GM19035 (cell line): ENCODE results near the gene ACACA.
A peak's percentile ranks its signal among the peaks of the same experiment; 100 is the strongest.
"Not testable (repeated sequence)": the region's sequence is repeated elsewhere in the genome, so short reads cannot be mapped to it uniquely, and the experiment has no call there.

Source experiments
- ATAC-seq: cut with Tn5 transposase; IDR thresholded peaks from one replicate; pipeline ENCODE4 v1.9.1; 2021; ENCODE audit not compliant: unreplicated experiment

The ACACA gene

GRCh38 chr17:37182786-37183465 lies 223.7 kb downstream of the ACACA start:
- ATAC-seq, result no peak

GRCh38 chr17:37180376-37180775 lies 226.3 kb downstream of the ACACA start:
- ATAC-seq, result no peak

- no peak for ATAC-seq
These were observed 226.7 kb downstream of the ACACA start for GRCh38 chr17:37179893-37180292.

- ATAC-seq, result no peak
These were observed 229.3 kb downstream of the ACACA start for GRCh38 chr17:37177254-37177870.

GRCh38 chr17:37176723-37177122 lies 229.9 kb downstream of the ACACA start:
- no peak for ATAC-seq

- ATAC-seq, result no peak
These were observed 232.4 kb downstream of the ACACA start for GRCh38 chr17:37174205-37174604.

GRCh38 chr17:37170881-37171425 lies 235.7 kb downstream of the ACACA start:
- no peak for ATAC-seq

- ATAC-seq, result no peak
These were observed 237.8 kb downstream of the ACACA start for GRCh38 chr17:37168731-37169353.

- no peak for ATAC-seq
These were observed 238.9 kb downstream of the ACACA start for GRCh38 chr17:37167756-37168155.

GRCh38 chr17:37164057-37164456 lies 242.6 kb downstream of the ACACA start:
- ATAC-seq, result no peak

GRCh38 chr17:37162800-37163199 lies 243.8 kb downstream of the ACACA start:
- no peak for ATAC-seq

- ATAC-seq, result no peak
These were observed 245.7 kb downstream of the ACACA start for GRCh38 chr17:37160944-37161343.

GRCh38 chr17:37158290-37158689 lies 248.3 kb downstream of the ACACA start:
- no peak for ATAC-seq

- no peak for ATAC-seq
These were observed 258.5 kb downstream of the ACACA start for GRCh38 chr17:37148156-37148555.

- peak; percentile 60 for ATAC-seq
These were observed 259.3 kb downstream of the ACACA start for GRCh38 chr17:37147301-37147812.

- ATAC-seq, result no peak
These were observed 260.3 kb downstream of the ACACA start for GRCh38 chr17:37146086-37147064.

- ATAC-seq, result no peak
These were observed 262.4 kb downstream of the ACACA start for GRCh38 chr17:37144075-37144701.

- ATAC-seq, result not testable (repeated sequence)
These were observed 263.1 kb downstream of the ACACA start for GRCh38 chr17:37143558-37143957.

GRCh38 chr17:37142294-37142896 lies 264.2 kb downstream of the ACACA start:
- no peak for ATAC-seq
